ENCODE results near the gene ZNF22. TPM values are rescaled to one million over a fixed set of nuclear protein-coding genes. Genes with fewer than 3 reads are reported as not detected.
"Not testable (repeated sequence)": the region's sequence is repeated elsewhere in the genome, so short reads cannot be mapped to it uniquely, and the experiment has no call there.

The ZNF22 gene
- total RNA-seq, 1 donor from 2014 or later, result 1.6 TPM

- Histone ChIP-seq H3K4me3 (no peak overlapping the region), H3K9me3 (no peaks in the 10 kb centered on the region), H3K27ac (no peak overlapping the region), H3K36me3 (peaks cover 0 to 26% of the 10 kb centered on the region in 2 donors), H3K27me3 (no peaks in the 10 kb centered on the region), H3K4me1 (peaks cover 0 to 10% of the 10 kb centered on the region in 2 donors)
- intact Hi-C loops (cut with DNase I), result loop anchor here (10.0 kb wide), 1 partner anchor 588 kb away; no protein-coding TSS in a partner anchor
- no peak for DNase-seq (ENCODE audit: low spot score in 2 of 2)
- TF ChIP-seq, protein P1, sequence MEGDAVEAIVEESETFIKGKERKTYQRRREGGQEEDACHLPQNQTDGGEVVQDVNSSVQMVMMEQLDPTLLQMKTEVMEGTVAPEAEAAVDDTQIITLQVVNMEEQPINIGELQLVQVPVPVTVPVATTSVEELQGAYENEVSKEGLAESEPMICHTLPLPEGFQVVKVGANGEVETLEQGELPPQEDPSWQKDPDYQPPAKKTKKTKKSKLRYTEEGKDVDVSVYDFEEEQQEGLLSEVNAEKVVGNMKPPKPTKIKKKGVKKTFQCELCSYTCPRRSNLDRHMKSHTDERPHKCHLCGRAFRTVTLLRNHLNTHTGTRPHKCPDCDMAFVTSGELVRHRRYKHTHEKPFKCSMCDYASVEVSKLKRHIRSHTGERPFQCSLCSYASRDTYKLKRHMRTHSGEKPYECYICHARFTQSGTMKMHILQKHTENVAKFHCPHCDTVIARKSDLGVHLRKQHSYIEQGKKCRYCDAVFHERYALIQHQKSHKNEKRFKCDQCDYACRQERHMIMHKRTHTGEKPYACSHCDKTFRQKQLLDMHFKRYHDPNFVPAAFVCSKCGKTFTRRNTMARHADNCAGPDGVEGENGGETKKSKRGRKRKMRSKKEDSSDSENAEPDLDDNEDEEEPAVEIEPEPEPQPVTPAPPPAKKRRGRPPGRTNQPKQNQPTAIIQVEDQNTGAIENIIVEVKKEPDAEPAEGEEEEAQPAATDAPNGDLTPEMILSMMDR (IDR thresholded peaks at IDR 0.05), result no peak
Observed at GRCh38 chr10:45006276-45007030, 5.7 kb downstream of the ZNF22 start.

DNA sequence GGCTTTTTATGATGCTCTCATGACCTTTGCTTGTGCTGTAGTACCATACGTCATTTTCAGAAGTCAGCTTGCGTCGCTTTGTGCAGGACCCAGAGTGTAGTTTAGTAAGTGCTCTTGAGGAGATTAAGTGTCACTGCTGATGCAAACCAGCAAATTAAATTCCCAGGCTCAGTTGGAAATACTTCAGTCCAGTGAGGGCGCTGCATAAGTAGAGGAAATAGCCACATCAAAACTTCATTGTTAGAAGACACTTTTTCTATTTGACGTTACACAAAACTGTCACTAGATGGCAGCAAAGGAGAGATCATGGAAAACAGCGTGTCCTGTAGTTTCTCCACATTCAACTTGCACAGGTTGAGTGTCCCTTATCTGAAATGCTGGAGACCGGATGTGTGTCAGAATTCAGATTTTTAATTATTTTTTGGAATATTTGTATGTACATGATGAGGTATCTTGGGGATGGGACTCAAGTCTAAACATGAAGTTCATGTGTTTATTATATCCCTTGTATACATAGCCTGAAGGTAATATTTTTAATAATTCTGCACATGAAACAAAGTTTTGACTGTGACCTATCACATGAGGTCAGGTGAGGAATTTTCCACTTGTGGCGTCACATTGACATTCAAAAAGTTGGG is 7.9 kb downstream of the ZNF22 start:
- no peak overlapping the region for H3K4me3 ChIP-seq

GRCh38 chr10:45014557-45014956 is 13.8 kb downstream of the ZNF22 start:
- H3K27ac ChIP-seq; H3K9me3 ChIP-seq; H3K36me3 ChIP-seq; H3K27me3 ChIP-seq; H3K4me1 ChIP-seq; DNase-seq (ENCODE audit: low spot score in 2 of 2); H3K4me3 ChIP-seq; intact Hi-C loops (cut with DNase I): not testable (repeated sequence)

More for the DNA sequence above, 7.9 kb downstream of the ZNF22 start:
- Histone ChIP-seq H3K27me3 (no peaks in the 10 kb centered on the region), H3K36me3 (peaks cover 0 to 22% of the 10 kb centered on the region in 2 donors), H3K9me3 (no peaks in the 10 kb centered on the region), H3K27ac (no peak overlapping the region), H3K4me1 (peaks cover 0 to 3% of the 10 kb centered on the region in 2 donors)
- intact Hi-C loops (cut with DNase I), result loop anchor here (10.0 kb wide), 1 partner anchor 586 kb away; no protein-coding TSS in a partner anchor
- no peak for DNase-seq (ENCODE audit: low spot score in 2 of 2)
- TF ChIP-seq, protein P1 (IDR thresholded peaks at IDR 0.05), result peak; percentile 57 to 79 (median 72)

DNA sequence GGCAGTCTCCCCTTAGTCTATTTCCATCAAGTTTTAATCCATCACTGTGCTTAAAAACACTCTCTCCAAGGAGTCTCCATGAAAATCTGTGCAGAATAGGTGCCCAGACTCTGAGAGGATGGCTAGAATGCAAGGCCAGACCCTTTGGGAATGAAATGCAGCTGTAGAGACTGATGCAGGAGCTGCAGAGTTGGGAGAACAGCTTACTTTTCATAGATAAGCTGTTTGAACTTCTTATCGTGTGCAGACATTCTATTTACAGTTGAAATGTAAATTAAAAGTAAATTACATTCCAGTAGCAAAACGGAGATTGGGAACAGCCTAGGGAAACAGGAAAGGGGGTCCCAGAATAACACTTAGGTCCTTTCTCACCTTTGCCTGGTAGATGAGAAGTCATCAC is 14.9 kb downstream of the ZNF22 start:
- H3K27me3 ChIP-seq, result no peaks in the 10 kb centered on the region
- no peaks in the 10 kb centered on the region for H3K4me1 ChIP-seq
- TF ChIP-seq, protein P1 (IDR thresholded peaks at IDR 0.05), result no peak
- no peak overlapping the region for H3K4me3 ChIP-seq
- H3K36me3 ChIP-seq, result no peaks in the 10 kb centered on the region
- intact Hi-C loops (cut with DNase I), result no loop called here
- no peaks in the 10 kb centered on the region for H3K9me3 ChIP-seq
- no peak for DNase-seq (ENCODE audit: low spot score in 2 of 2)
- no peak overlapping the region for H3K27ac ChIP-seq

DNA sequence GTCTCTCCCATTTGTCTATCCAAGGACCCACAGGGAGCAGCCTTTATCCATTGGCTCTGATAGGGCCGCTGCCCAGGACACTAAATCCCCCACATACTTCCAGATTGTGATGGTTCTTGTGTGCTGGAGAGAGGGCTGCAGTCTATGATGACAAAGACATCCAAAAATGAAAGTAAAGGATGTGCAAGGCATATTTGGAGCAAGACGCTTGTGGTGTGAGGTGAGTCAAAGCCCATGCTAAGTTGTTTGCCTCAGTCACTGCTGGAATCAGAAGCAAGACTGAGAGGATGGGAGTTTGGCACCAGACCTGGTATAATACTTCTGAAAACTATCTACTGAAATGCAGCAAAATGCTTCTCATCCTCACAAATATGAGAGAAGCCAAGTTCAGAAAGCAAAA is 22.7 kb downstream of the ZNF22 start:
- Histone ChIP-seq H3K27me3 (no peaks in the 10 kb centered on the region), H3K36me3 (no peaks in the 10 kb centered on the region), H3K27ac (no peak overlapping the region), H3K4me1 (no peaks in the 10 kb centered on the region), H3K4me3 (no peak overlapping the region), H3K9me3 (no peaks in the 10 kb centered on the region)
- intact Hi-C loops (cut with DNase I), result no loop called here
- DNase-seq (ENCODE audit: low spot score in 2 of 2), result no peak
- TF ChIP-seq, protein P1 (IDR thresholded peaks at IDR 0.05), result no peak

GRCh38 chr10:45034301-45034700 is 33.6 kb downstream of the ZNF22 start:
- no peak for DNase-seq (ENCODE audit: low spot score in 2 of 2)
- no peak overlapping the region for H3K4me3 ChIP-seq
- no peaks in the 10 kb centered on the region for H3K4me1 ChIP-seq
- H3K27ac ChIP-seq, result no peak overlapping the region
- TF ChIP-seq, protein P1 (IDR thresholded peaks at IDR 0.05), result no peak
- H3K9me3 ChIP-seq, result peaks cover 8 to 18% of the 10 kb centered on the region in 2 donors
- no peaks in the 10 kb centered on the region for H3K27me3 ChIP-seq
- intact Hi-C loops (cut with DNase I), result no loop called here
- H3K36me3 ChIP-seq, result no peaks in the 10 kb centered on the region
